Effector memory CD4-positive, alpha-beta T cell (primary cell): ENCODE measurements around the gene BGN.

ENCODE experiments used
- DNase-seq, 3 donors: peaks; one replicate each; pipeline ENCODE4 v3.0.0-alpha.2; 2020
- H3K27ac ChIP-seq: 2 replicates; pipeline ENCODE4 v1.7.0; 2013; ENCODE audit warnings: mild to moderate bottlenecking, low read length, moderate library complexity; ENCODE audit not compliant: insufficient read depth, poor library complexity, severe bottlenecking
- H3K27me3 ChIP-seq: replicated peaks from 2 replicates; pipeline ENCODE4 v1.7.0; 2013; ENCODE audit warnings: mild to moderate bottlenecking, low read length; ENCODE audit not compliant: insufficient read depth, control insufficient read depth, poor library complexity, severe bottlenecking
- H3K36me3 ChIP-seq: 2 replicates; pipeline ENCODE4 v1.7.0; 2013; ENCODE audit warnings: mild to moderate bottlenecking, low read length, moderate library complexity; ENCODE audit not compliant: control insufficient read depth, insufficient read depth
- H3K4me1 ChIP-seq: 2 replicates; pipeline ENCODE4 v1.7.0; 2013; ENCODE audit warnings: low read length, mild to moderate bottlenecking; ENCODE audit not compliant: control insufficient read depth, insufficient read depth, poor library complexity, severe bottlenecking
- H3K4me3 ChIP-seq: 2 replicates; pipeline ENCODE4 v1.7.0; 2013; ENCODE audit warnings: low read length, low read depth, mild to moderate bottlenecking; ENCODE audit not compliant: insufficient read depth, poor library complexity, severe bottlenecking
- H3K9me3 ChIP-seq: 2 replicates; pipeline ENCODE4 v1.7.0; 2013; ENCODE audit warnings: mild to moderate bottlenecking, low read length, moderate library complexity; ENCODE audit not compliant: control insufficient read depth

The BGN gene

GRCh38 chrX:153481043-153481442 is 13.7 kb upstream of the BGN start:
- no peak for DNase-seq
- Histone ChIP-seq H3K36me3 (no peaks in the 10 kb centered on the region), H3K4me1 (no peaks in the 10 kb centered on the region), H3K27me3 (no peaks in the 10 kb centered on the region), H3K9me3 (no peaks in the 10 kb centered on the region), H3K4me3 (no peak overlapping the region), H3K27ac (no peak overlapping the region)

- no peaks in the 10 kb centered on the region for H3K27me3 ChIP-seq
- no peaks in the 10 kb centered on the region for H3K9me3 ChIP-seq
- H3K4me3 ChIP-seq: no peak overlapping the region
- no peak for DNase-seq
- no peaks in the 10 kb centered on the region for H3K36me3 ChIP-seq
- no peak overlapping the region for H3K27ac ChIP-seq
- H3K4me1 ChIP-seq: no peaks in the 10 kb centered on the region
Observed at GRCh38 chrX:153482376-153483015, 12.3 kb upstream of the BGN start.

- no peak overlapping the region for H3K27ac ChIP-seq
- H3K36me3 ChIP-seq: no peaks in the 10 kb centered on the region
- H3K27me3 ChIP-seq: no peaks in the 10 kb centered on the region
- no peaks in the 10 kb centered on the region for H3K9me3 ChIP-seq
- no peak overlapping the region for H3K4me3 ChIP-seq
- H3K4me1 ChIP-seq: no peaks in the 10 kb centered on the region
- DNase-seq: no peak
Observed at GRCh38 chrX:153485396-153486080, 9.2 kb upstream of the BGN start.

- no peaks in the 10 kb centered on the region for H3K4me1 ChIP-seq
- H3K9me3 ChIP-seq: no peaks in the 10 kb centered on the region
Observed at GRCh38 chrX:153486171-153486570, 8.6 kb upstream of the BGN start.

GRCh38 chrX:153487590-153488071 is 7.1 kb upstream of the BGN start:
- Histone ChIP-seq H3K36me3 (no peaks in the 10 kb centered on the region), H3K27ac (no peak overlapping the region), H3K4me3 (no peak overlapping the region), H3K4me1 (no peaks in the 10 kb centered on the region), H3K9me3 (no peaks in the 10 kb centered on the region), H3K27me3 (no peaks in the 10 kb centered on the region)
- no peak for DNase-seq

More at GRCh38 chrX:153486171-153486570, 8.6 kb upstream of the BGN start:
- Histone ChIP-seq H3K36me3 (no peaks in the 10 kb centered on the region), H3K4me3 (no peak overlapping the region), H3K27me3 (no peaks in the 10 kb centered on the region), H3K27ac (no peak overlapping the region)
- DNase-seq: no peak

- Histone ChIP-seq H3K9me3 (no peaks in the 10 kb centered on the region), H3K36me3 (no peaks in the 10 kb centered on the region), H3K4me3 (no peak overlapping the region), H3K27me3 (no peaks in the 10 kb centered on the region), H3K27ac (no peak overlapping the region), H3K4me1 (no peaks in the 10 kb centered on the region)
- no peak for DNase-seq
Observed at GRCh38 chrX:153488231-153488914, 6.4 kb upstream of the BGN start.

GRCh38 chrX:153490217-153490930 is 4.4 kb upstream of the BGN start:
- no peak overlapping the region for H3K27ac ChIP-seq
- no peaks in the 10 kb centered on the region for H3K4me1 ChIP-seq
- no peak for DNase-seq
- H3K27me3 ChIP-seq: no peaks in the 10 kb centered on the region
- H3K36me3 ChIP-seq: no peaks in the 10 kb centered on the region
- no peak overlapping the region for H3K4me3 ChIP-seq
- H3K9me3 ChIP-seq: no peaks in the 10 kb centered on the region

- no peak overlapping the region for H3K4me3 ChIP-seq
- no peaks in the 10 kb centered on the region for H3K4me1 ChIP-seq
- no peaks in the 10 kb centered on the region for H3K9me3 ChIP-seq
- H3K36me3 ChIP-seq: no peaks in the 10 kb centered on the region
- DNase-seq: no peak
- no peak overlapping the region for H3K27ac ChIP-seq
- no peaks in the 10 kb centered on the region for H3K27me3 ChIP-seq
Observed at GRCh38 chrX:153491351-153491914, 3.3 kb upstream of the BGN start.

GRCh38 chrX:153491918-153492317 is 2.9 kb upstream of the BGN start:
- Histone ChIP-seq H3K27ac (no peak overlapping the region), H3K4me3 (no peak overlapping the region), H3K36me3 (no peaks in the 10 kb centered on the region), H3K4me1 (no peaks in the 10 kb centered on the region), H3K27me3 (no peaks in the 10 kb centered on the region), H3K9me3 (no peaks in the 10 kb centered on the region)
- DNase-seq: no peak
